ENCODE data around the gene TMC1.
"Not testable (repeated sequence)": the region's sequence is repeated elsewhere in the genome, so short reads cannot be mapped to it uniquely, and the experiment has no call there.

Gene TMC1

GRCh38 chr9:72521416-72521815 lies at the start of gene TMC1:
TSS of gene TMC1 (plus strand) at chr9:72521608. CDS start at chr9:72648649, 127,041 bp downstream.
- DNase-seq: not testable (repeated sequence)

GRCh38 chr9:72473474-72474261 lies 47.7 kb upstream of the TMC1 start:
- no peak for DNase-seq

GRCh38 chr9:72474676-72475075 lies 46.7 kb upstream of the TMC1 start:
- no peak for DNase-seq

GRCh38 chr9:72476100-72476499 lies 45.3 kb upstream of the TMC1 start:
- no peak for DNase-seq

GRCh38 chr9:72476617-72477437 lies 44.6 kb upstream of the TMC1 start:
- no peak for DNase-seq

GRCh38 chr9:72477930-72478518 lies 43.4 kb upstream of the TMC1 start:
- DNase-seq: no peak

- no peak for DNase-seq
These were observed 42.4 kb upstream of the TMC1 start for GRCh38 chr9:72478966-72479365.

- not testable (repeated sequence) for DNase-seq
These were observed 41.1 kb upstream of the TMC1 start for GRCh38 chr9:72480261-72480660.

- DNase-seq: no peak
These were observed 40.5 kb upstream of the TMC1 start for GRCh38 chr9:72480921-72481320.

- no peak for DNase-seq
These were observed 35.4 kb upstream of the TMC1 start for GRCh38 chr9:72485821-72486593.

- DNase-seq: no peak
These were observed 34.8 kb upstream of the TMC1 start for GRCh38 chr9:72486594-72486955.

- DNase-seq: not testable (repeated sequence)
These were observed 33.7 kb upstream of the TMC1 start for GRCh38 chr9:72487665-72488064.

GRCh38 chr9:72489986-72490385 lies 31.4 kb upstream of the TMC1 start:
- no peak for DNase-seq

GRCh38 chr9:72491242-72491641 lies 30.2 kb upstream of the TMC1 start:
- DNase-seq: no peak

GRCh38 chr9:72494051-72494450 lies 27.4 kb upstream of the TMC1 start:
- no peak for DNase-seq

GRCh38 chr9:72497447-72498046 lies 23.9 kb upstream of the TMC1 start:
- DNase-seq: no peak

- DNase-seq: no peak
These were observed 14.8 kb upstream of the TMC1 start for GRCh38 chr9:72506615-72507014.

- no peak for DNase-seq
These were observed 12.4 kb upstream of the TMC1 start for GRCh38 chr9:72509053-72509452.

- no peak for DNase-seq
These were observed 11.8 kb upstream of the TMC1 start for GRCh38 chr9:72509635-72510034.

- DNase-seq: not testable (repeated sequence)
These were observed 397 bp upstream of the TMC1 start for GRCh38 chr9:72521011-72521410.

GRCh38 chr9:72524820-72525540 lies 3.6 kb downstream of the TMC1 start:
- no peak for DNase-seq
